NCI-H524 treated with DMSO at 0.1 percent for 48 hours (cell line): Measurements from ENCODE around the gene ATP23.

Source experiments
- DNase-seq: peaks from one replicate; lab custom pipeline; 2025; lab: John Stamatoyannopoulos, UW

Gene ATP23

GRCh38 chr12:57983146-57983857 is 41.9 kb downstream of the ATP23 start:
- DNase-seq = no peak

DNA sequence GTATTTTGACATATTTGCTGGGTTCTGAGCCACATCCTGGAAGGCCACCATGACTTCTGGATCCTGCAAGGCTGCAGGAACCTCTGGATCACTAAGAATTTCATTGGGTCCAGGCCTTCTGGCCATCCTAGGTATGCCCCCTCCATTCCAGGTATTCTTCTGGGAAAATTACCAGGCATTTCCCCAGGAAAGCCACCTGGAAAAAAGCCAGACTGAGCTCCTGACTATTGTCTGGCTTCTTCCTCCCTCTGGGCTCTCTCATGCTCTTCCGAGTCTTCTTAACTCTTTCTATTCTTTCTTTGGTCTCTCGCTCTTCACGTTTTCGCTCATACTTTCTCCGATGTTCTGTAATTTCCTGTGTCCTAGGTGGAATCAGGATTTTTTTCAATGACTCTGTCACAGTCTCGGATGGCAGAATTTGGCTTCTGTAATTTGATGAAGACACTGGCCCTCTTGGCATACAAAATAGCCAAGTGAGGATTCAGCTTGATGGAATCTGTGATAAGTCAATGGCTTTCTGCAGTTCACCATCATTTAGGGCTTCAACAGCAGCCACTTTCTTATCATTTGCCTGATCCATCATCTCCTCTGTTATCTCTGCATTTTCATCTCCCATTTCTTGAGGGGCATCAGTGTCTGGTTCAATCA is 42.6 kb downstream of the ATP23 start:
- DNase-seq = no peak

DNA sequence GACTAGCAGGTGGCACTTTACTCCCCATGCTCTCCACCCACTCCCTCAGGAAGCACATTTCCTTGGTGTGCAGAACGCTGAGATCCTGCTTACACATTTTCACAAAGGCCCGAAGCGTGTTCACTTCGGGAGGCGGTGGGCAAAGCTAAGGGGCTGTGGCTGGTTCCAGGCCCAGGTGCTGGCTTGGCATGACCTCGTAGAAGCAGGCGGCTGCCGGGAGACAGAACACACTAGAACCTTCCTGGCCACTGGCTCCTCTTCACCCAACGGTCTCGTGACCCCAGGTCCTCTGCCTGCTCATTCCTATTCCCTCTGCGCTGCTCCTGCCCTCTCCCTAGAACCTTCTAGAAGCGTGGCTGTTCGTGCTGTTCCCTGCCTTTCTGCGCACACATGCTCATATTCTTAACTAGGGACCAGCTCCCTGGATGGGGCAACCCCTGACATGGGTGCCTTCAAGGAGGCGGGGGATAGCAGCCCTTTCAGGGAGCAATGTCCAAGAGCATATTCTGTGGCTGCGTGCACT is 43.3 kb downstream of the ATP23 start:
- no peak for DNase-seq

DNA sequence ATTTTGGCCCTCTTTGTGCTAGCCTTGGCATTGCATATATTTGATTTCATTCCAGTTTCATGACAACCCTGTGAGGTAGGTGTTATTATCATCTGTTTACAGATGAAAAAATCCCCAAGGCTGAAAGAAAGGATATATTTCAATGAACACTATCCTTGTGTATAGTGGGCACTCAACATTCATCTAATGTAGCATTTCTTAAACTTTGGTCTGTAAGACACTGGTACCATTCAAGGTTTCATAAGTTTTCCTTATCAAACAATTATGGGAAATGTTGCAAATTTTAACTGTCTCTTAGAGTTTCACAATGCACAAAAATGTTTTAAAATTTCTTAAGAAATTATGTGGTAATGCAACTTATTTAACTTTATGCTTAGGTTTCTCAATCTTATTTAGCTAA is 44.3 kb downstream of the ATP23 start:
- no peak for DNase-seq

GRCh38 chr12:57989838-57990237 is 48.5 kb downstream of the ATP23 start:
- DNase-seq = no peak

- DNase-seq = no peak
These were observed 49.0 kb downstream of the ATP23 start for GRCh38 chr12:57990241-57990883.

DNA sequence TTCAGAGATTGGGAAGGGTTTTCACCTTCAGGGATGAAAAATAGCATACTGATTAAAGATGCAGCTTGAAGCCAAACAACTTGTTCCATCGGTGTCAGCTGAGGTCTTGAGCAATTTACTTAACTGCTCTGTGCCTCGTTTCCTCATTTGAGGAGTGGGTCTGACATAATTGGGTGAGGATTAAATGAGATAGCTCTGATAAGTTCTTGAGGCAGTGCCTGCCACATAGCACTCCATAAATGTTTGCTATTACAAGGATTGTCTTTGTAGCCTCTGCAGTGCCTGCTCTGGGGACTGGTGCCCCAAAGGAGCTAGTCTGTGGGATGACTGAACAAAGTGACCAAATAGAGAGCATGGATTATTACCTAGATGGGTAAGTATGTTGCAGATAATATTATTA is 50.6 kb downstream of the ATP23 start:
- DNase-seq = no peak

- no peak for DNase-seq
These were observed 51.7 kb downstream of the ATP23 start for GRCh38 chr12:57993030-57993429.

DNA sequence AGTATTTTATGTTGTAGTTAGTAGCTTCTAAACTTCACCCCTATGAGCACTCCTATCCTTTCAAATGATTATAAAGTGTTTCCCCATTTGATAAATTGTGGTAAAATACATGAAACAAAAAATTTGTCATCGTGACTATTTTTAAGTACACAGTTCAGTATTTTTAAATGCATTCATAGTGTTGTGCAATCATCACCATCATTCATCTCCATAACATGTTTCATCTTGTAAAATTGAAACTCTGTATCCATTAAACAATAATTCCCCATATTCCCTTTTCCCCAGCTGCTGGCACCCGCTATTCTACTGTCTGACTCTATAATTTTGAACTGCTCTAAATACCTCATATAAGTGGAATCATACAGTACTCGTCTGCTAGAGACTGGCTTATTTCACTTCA is 52.5 kb downstream of the ATP23 start:
- DNase-seq = no peak

DNA sequence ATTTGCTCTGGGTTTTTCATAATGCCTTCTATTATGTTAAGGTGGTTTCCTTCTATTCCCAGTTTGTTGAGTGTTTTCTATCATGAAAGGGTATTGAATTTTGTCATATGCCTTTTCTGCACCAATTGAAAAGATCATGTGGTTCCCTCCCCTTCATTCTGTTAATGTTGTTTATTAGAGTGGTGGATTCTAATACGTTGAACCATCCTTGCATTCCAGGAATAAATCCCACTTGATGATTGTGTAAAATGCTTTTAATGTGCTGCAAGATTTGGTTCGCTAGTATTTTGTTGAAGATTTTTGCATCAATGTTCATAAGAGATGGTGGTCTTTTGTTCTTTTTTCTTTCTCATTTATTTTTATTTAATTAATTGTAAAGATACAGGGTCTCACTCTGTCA is 55.2 kb downstream of the ATP23 start:
- no peak for DNase-seq

DNA sequence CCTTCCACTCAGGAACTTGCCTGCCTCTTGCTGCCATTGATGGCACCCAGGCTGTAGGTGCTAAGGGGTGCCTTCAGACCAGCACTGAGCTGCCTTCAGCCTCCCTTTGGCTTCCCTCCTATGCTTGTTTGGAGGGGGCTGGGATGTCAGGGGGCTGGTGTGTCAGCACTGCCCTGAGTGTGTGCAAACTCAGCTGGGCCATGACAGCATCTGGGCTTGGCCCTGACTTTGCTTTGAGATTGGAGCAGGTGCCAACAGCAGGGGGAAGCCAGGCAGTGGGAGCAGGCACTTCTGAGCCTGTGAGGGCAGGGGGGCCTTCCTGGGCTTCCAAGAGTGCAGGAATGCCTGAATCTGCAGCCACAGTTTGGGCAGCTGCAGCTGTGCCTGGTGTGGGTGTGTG is 56.9 kb downstream of the ATP23 start:
- no peak for DNase-seq

DNA sequence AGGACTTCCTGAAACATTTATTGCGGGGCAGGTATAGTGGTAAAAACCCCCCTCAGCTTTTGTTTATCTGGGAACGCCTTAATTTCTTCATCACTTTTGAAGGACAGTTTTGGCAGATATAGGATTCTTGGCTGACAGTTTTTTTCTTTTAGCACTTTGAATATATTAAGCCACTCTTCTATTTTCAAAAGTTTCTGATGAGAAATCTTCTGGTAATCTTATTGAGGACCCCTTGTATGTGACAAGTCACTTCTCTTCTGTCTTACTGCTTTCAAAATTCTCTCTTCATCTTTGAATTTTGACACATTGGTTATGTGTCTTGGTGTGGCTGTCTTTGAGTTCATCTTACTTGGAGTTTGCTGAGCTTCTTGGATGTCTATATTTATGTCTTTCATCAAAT is 59.1 kb downstream of the ATP23 start:
- DNase-seq = no peak

DNA sequence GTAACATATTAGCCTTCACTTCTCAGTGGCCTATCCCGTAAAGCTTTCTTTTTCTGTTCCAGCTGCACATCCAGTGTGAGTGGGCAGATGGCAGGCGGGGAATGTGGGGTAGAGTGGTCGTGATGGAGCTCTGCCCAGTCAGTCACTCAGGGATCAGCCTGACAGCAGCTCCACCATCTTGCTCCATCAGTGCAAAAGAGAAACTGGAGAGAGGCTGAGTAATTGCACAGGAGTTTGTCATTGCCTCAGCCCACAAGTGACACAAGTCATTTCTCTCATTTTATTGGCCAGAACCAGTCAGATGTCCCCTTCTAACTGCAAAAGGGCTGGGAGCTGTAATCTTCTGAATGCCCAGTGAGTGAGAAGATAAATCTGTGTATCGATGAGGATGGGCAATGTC is 66.5 kb downstream of the ATP23 start:
- DNase-seq = no peak

DNA sequence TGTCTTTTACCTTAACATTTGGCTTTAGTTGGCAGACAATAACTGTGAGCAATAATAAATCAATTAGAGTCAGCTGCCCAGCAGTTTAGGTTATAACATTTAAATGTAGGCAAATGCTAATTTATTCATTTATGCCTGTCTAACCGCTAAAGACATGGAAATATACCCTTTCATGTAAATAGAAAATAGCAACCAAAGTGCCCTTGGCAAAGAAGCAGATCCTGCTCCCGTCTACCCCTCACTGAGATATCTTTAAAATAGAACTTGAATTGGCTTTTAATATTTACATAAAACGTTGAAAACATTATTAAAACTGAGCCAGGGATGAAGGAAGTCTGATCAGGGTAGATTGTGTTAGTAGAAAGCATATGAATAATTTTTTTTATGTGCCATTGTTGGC is 67.3 kb downstream of the ATP23 start:
- DNase-seq = no peak
